Endometrial microvascular endothelial cells (primary cell): ENCODE measurements around the gene CLPSL2. TPM values are rescaled to one million over a fixed set of nuclear protein-coding genes. Genes with fewer than 3 reads are reported as not detected.

Experiments
- in situ Hi-C: cut with HindIII; loops from 2 replicates; pipeline ENCODE4 v1.10.0; 2017; ENCODE audit warnings: low sequenced_read_pairs, low pct_unique_long_range_greater_than_20kb; ENCODE audit errors: inconsistent ontology term
- total RNA-seq: library from RNA; depleted of rRNA; stranded (reverse); fragments of >200 nt; gene quantifications from one replicate; pipeline ENCODE4 v1.2.3, GENCODE V29; 2015; ENCODE audit errors: inconsistent ontology term

CLPSL2 gene
- total RNA-seq, 1 donor from 2014 or later, result not detected

DNA sequence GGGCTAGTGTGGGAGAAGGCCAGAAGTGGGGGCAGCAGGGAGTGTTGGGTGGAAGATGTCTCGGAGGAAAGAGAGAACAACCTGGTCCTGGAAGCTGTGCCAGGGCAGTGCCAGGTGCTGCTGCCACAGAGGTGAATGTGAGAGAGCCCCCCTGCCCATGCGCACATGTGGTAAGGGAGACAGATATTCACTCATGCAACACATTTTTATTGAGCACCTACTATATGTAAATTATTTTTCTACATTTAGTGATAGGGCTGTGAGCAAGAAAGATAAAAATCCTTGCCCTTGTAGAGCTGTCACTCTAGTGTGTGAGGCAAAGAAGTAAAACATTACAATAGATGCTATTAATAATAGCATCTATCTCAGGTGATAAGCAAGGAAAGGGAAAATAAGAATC is 4.9 kb downstream of the CLPSL2 start:
- in situ Hi-C loops, result no loop called here

DNA sequence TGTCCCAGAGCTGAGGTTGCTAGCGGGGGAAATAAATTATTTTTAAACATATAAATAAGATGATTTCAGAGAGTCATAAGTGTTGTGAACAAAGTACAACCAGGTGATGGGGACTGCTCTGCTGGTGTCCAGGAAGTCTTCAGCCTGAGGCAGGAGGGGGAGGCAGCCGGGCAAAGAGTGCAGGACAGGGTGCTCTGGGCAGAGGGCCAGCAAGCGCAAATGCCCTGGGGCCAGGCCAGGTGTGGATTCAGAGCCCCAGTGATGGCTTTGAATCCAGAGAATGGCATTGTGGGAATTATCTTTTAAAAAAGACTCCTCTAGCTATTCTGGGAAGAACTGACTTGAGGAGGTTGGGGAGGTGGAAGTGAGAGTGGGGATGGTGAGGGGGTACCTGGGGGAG is 6.0 kb downstream of the CLPSL2 start:
- in situ Hi-C loops, result no loop called here

DNA sequence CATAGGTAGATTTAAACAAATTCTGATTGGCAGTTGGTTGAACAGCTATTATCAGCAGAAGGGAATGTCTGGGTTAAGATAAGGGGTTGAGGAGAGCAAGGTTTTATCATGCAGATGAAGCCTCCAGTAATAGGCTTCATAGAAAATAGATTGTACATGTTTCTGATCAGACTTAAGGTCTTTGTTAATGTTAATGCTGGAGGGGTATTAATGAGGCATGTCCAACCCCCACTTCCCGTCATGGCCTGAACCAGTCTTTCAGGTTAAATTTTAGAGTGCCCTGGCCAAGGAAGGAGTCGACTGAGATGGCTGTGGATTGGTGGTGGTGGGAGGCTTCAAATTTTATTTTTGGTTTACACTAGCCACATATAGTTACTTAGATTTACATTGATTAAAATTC is 7.8 kb downstream of the CLPSL2 start:
- in situ Hi-C loops, result no loop called here

DNA sequence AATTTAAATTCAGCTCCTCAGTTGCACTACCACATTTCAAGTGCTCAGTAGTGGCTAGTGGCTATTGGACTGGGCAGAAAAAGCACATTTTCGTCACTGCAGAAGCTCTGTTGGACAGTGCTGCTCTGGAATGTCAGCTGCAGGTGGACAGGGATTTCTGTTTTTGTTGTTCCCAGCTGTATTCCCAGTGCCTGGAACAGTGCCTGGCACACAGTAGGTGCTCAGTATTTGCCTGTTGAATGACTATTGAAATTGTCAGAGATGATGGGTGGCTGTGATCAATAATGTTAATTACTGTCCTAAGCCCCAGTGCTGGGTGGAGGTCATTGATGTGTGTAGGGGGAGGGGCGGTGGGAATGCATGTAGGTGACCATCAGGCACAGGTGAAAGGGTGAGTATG is 9.9 kb downstream of the CLPSL2 start:
- in situ Hi-C loops, result no loop called here

DNA sequence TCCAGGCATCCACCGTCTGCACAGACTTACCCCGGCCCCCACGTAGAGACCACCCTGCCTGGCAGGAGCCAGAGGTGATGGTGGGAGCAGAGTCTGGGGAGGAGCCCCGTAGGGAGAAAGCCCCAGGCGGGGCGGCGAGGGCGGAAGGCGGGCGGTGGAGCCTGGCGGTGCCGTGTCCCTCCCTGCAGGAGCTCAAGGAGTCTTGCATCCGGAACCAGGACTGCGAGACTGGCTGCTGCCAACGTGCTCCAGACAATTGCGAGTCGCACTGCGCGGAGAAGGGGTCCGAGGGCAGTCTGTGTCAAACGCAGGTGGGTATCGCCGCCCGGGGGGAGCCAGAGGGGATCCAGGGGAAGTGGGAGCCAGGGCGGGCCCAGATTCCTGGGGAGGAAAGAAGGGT is 10.4 kb downstream of the CLPSL2 start:
- in situ Hi-C loops, result no loop called here

DNA sequence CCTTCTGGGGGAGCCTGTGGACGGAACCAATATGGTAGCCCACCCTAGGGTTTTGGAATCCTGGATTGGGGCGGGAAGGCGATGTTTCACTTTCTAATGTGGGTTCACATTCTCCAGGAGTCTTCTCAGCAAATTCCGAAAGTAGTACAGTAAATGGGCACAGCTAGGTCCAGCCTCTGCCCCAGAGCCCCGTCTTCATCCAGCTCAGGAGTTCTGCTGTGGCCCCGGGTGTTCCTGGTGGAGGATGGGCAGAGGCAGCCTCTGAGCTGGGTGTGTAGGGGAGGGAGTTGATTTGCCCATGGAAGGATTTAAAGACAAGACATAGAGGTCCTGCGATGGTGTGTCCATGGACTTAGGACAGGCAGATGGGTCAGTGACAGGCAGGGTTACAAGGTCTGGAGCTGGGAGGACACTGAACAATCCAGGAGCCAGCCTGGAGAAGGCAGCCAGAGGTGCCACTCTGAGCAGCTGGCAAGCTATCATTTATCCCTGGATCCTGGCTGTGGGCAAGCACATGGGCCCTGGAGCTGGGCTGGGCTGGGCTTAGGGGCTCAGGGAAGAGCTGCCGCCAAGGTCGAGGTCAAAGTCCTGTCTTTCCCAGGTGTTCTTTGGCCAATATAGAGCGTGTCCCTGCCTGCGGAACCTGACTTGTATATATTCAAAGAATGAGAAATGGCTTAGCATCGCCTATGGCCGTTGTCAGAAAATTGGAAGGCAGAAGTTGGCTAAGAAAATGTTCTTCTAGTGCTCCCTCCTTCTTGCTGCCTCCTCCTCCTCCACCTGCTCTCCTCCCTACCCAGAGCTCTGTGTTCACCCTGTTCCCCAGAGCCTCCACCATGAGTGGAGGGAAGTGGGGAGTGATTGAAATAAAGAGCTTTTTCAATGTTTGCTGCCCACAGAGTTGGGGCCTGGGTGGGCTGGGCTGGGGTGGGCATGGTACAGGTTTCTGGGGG is 11.1 kb downstream of the CLPSL2 start:
- in situ Hi-C loops, result no loop called here

DNA sequence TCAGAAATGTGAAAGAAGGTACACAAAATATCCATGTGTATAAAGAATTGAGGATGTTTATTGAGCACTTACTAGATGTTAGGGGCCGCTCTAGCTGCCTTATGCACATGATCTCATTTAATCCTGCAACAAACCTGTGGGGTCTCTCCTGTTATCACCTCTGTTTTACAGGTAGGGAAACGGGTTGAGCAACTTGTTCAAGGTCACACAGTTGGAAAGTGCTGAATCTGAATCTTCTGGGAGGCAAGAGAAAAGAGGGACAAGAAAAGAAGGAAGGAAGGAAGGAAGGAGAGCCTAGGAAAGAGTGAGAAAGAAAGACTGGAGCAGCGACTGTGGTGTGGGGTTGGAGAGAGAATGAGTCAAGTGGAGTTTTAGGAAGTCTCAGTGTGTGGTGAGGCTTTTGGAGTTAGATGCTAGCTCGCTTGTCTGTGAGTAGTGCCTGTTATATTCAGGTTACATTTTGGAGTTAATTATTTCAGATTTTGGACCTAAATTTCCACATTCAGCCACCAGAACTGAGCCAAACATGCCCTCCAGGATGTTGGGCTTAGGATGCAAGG is 12.1 kb downstream of the CLPSL2 start:
- in situ Hi-C loops, result no loop called here

DNA sequence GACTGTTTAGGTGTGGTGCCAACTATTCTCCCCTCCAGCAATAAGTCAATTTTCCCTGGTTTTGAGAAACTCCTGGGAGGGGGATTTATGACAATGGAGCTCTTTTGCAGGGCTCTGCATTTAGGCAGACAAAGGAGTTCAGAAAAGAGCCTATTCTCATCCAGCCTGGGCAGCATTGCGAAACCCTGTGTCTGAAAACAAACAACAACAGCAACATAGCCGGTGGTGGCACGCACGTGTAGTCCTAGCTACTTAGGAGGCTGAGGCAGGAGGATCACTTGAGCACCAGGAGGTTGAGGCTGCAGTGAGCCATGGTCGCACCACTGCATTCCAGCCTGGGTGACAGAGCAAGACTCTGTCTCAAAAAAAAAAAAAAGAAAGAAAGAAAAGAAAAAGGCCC is 14.3 kb downstream of the CLPSL2 start:
- in situ Hi-C loops, result no loop called here

DNA sequence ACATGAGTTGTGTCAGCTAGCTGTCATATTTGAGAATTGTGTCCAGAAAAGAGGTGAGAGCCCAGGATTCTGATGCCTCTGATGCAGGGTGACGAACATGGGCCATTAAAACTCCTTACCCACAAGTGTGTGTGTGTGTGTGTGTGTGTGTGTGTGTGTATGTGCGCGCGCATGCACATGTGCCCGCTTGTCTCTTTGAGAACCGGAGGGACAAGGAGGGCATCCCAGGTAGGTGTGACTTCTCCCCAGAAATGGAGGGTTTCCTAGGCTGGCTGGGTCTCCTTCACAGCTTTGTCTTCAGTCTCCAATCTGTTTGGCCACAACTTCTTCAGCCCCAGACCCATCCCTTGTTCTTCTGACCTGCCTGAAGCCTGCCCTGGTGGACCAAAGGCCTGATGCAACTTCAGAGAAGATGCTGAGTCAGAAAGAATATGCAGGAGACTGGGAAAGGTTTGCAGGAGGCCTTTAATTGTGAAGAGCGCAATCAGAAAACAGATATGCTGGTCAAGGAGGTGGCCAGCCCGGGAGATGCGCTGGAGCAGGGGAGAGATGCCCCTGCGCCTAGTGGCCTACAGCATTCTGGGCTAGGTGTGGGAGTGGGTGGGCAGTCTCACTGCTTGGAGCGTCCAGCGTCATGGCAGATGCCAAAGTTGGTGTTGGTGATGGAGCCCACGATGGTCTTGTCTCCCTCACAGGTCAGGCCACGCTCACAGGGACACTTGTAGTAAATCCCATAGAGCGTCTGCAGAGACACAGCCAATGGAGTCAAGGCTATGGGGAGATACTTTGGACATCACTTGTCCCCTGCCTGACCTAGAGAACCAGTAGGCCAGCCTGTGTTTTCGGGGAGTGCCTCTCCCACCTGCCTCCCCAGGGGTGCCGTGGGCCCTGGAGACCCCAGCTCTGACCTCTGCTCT is 18.4 kb downstream of the CLPSL2 start:
- in situ Hi-C loops, result no loop called here

DNA sequence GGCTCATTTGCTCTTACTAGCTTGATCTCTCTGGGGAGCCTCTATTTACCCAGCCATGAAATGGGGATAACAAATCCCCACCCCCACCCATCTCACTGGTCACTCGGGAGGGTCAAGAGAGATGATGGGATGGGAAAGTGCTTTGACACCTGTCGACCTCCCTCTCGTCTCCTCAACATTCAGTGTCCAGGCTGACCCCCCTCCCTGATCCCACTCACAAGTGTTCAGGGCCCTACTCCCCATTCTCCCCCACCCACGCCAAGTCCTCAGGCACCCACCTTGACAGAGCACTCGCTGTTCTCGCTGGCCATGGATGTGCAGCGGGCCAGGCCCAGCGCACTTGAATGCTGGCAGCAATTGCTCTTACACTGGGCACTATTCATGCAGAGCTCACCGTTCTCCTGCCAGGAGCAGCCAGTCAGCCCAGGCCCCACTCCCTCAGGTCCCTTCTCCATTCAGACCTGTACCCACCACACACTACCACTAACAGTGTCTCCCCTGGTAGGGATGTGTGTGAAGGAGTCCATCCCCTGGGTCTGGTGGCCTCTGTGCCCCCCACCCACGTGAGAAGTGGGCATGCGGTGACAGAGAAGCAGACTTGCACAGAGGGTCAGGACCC is 19.2 kb downstream of the CLPSL2 start:
- in situ Hi-C loops, result no loop called here

DNA sequence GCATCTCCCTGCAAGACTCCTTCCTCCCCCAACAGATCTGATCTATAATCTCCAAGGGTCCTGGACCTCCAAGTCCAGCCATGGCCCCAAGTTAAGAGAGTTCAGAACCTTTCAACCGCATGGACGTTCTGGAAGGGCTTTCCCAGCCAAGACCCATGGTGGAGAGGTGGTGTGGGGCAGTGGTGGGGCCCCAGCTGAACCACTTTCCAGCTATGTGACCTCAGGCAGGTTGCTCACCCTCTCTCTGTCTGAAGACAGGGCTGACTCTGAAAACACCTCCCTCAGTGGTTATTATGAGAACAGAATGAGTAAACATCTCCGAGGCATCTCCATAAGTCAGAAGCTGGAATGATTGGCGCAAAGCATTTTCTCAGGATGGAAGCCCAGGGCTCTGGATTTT is 19.8 kb downstream of the CLPSL2 start:
- in situ Hi-C loops, result no loop called here

DNA sequence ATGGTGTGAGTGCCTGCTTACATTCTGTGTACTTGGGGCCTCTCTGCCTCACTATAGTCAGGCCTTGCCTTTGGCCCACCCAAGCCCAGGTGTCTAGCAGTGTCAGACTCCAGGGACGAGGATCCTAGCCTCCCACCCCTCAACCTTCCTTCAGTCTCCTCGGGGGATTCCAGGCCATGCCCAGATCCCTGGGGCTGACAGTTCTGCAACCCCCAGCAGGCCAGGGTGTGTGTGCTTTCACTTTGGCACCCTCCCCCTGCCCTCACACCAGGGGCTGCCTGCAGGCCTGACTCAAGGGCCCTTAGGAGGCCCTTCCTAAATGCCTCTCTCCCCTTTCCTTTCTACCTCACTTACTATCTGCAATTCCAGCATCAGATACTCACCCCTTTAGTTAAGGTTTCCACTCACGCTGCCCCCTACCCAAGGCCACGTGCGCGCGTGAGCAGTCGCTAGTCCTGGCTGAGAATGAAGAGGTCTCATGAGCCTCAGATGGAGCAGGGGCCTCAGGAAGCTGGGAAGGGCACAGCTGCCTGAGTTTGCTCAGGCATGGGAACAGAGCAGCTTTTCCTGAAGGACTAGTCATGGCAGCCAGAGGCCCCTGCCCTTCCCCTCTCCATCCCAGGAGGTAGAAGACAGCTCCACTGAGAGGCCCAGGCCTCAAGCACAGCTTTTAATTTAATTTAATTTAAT is 21.6 kb downstream of the CLPSL2 start:
- in situ Hi-C loops, result no loop called here

DNA sequence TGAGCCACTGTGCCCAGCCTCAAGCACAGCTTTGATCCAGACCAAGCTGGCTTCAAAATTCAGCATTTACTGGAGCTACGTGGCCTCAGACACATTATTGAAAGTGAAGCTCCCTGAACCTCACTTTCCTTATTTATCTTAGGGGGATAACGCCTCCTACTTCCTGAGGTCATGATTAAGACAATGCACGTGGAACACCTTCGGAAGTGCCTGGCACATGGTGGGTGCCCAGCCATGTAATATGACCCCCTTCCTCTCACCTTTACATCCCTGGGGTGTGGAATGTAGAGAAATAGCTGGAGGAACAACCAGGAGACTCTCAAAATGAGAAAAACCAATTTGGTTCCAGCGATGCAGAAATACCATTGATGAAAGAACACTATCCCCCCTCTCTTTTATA is 22.3 kb downstream of the CLPSL2 start:
- in situ Hi-C loops, result no loop called here

DNA sequence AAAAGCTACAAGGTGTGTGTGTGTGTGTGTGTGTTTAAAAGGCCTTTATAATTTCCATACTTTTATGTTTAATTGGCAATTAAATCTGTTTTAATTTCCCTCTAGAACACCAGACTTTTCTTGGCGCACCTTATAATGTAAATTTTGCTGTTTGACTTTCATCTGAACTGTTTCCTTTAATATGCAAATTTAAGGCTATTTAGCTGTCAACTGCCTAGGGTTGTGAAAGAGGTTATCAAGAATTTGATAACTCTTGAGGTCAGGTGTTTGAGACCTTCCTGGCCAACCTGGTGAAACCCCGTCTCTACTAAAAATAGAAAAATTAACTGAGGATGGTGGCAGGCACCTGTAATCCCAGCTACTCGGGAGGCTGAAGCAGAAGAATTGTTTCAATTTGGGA is 24.8 kb downstream of the CLPSL2 start:
- in situ Hi-C loops, result no loop called here

DNA sequence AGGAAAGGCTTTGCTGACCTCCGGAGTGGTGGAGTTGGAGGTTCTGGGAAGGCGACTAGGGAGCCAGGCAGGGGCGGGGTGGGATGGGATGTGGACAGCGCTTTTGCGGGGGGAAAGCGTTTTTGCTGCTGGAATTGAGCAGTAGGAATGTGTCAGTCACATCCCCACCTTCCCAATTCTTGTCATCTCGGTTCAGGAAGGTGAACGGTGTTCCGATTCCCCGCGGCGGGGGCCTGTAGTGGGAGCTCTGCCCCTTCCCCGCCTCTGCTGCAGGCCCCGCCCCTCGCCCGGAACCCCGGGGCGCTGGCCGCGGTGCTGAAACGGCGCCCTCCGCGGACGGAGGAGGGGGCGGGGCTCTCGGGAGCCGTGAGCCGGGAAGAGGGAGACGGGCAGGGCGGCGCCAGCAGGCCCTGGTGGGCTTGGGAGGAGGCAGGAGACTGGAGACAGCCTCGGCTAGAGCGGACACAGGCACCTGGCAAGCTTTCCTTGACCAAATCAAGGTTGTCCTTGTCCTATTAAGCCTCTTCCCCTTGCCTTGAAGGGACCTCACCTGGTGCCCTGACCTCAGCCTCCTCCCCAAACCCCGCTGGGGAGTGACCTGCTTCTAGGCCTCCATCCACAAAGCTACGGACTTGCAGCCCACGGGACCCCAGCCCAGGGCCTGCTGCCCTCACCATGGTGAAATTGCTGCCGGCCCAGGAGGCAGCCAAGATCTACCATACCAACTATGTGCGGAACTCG is 28.8 kb downstream of the CLPSL2 start, which contains the start of gene LHFPL5:
TSS of gene LHFPL5 (plus strand) at position 357 of the 741 bp plus-strand sequence. CDS start at position 676, 319 bp downstream.
- in situ Hi-C loops, result no loop called here

DNA sequence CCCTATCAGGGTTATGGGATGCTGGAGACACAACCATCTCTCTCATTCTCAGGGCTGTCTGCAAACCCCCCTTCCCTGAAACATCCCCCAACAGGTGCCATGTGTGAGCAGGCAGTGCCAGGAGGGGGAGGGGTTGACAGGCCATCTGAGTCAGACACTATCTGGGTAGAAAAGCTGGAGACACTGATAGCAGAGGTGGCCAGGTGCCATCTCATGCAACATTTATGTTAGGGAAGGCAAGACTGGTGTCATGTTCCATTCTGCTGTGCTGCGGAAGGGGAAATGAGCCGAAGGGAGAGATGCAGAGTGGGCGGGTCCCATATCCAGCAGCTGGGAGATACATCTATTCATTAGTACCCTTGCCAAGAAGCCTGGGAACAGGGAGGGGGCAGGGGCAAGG is 32.3 kb downstream of the CLPSL2 start:
- in situ Hi-C loops, result no loop called here

DNA sequence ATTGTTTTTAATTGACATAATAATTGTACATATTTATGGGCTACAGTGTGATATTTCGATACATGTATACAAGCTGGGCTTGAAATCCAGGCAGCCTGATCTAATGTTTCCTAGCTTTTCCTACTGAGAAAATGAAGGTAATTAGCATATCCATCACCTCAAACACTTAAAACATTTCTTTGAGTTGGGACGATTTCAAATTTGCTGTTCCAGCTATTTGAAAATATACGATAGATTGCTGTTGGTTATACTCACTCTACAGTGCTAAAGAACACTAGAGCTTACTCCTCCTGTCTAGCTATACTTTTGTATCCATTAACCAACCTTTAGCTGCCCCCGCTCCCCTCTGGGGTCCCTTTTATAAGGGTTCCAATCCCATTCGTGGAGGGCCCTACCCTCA is 33.4 kb downstream of the CLPSL2 start:
- in situ Hi-C loops, result no loop called here
